ENCODE measurements around the gene MAP7D1.

The MAP7D1 gene

DNA sequence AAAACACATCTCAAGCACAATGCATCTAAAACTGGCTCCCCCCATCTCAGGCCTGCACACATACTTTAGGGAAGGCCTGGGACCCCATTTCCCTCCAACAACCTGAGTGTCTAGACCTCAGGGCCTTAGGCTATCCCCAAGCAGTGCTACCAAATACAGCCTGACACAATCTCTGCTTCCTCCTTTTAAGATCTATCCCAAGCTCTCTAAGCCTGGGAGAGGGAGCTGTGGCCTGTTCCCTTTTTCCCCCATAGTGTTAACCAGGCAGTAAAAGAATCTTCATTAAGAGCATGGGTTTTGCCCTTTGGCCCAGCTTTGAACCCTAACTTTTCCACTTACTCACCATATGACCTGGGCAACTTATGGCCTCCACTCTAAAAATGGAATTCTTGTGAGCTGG is 20.2 kb upstream of the MAP7D1 start:
- no peak for TF ChIP-seq POLR2AphosphoS5 (IDR thresholded peaks at IDR 0.05; ENCODE audit: low read depth, low read length)
- no peak for TF ChIP-seq TAF1 (IDR thresholded peaks at IDR 0.05; ENCODE audit: borderline replicate concordance, insufficient read depth, low read length)
- TF ChIP-seq SIN3A (IDR thresholded peaks at IDR 0.05; ENCODE audit: borderline replicate concordance, insufficient read depth, low read length), result no peak
- TF ChIP-seq, protein P1, sequence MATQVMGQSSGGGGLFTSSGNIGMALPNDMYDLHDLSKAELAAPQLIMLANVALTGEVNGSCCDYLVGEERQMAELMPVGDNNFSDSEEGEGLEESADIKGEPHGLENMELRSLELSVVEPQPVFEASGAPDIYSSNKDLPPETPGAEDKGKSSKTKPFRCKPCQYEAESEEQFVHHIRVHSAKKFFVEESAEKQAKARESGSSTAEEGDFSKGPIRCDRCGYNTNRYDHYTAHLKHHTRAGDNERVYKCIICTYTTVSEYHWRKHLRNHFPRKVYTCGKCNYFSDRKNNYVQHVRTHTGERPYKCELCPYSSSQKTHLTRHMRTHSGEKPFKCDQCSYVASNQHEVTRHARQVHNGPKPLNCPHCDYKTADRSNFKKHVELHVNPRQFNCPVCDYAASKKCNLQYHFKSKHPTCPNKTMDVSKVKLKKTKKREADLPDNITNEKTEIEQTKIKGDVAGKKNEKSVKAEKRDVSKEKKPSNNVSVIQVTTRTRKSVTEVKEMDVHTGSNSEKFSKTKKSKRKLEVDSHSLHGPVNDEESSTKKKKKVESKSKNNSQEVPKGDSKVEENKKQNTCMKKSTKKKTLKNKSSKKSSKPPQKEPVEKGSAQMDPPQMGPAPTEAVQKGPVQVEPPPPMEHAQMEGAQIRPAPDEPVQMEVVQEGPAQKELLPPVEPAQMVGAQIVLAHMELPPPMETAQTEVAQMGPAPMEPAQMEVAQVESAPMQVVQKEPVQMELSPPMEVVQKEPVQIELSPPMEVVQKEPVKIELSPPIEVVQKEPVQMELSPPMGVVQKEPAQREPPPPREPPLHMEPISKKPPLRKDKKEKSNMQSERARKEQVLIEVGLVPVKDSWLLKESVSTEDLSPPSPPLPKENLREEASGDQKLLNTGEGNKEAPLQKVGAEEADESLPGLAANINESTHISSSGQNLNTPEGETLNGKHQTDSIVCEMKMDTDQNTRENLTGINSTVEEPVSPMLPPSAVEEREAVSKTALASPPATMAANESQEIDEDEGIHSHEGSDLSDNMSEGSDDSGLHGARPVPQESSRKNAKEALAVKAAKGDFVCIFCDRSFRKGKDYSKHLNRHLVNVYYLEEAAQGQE (IDR thresholded peaks at IDR 0.05; ENCODE audit: insufficient read depth in 1 of 2, low read depth in 2 of 2, low read length in 2 of 2), result no peak
- TF ChIP-seq FOXP2 (optimal IDR thresholded peaks at IDR 0.05; ENCODE audit: borderline replicate concordance, extremely low read depth, extremely low read length, insufficient read depth), result no peak

GRCh38 chr1:36136535-36136934 is 19.4 kb upstream of the MAP7D1 start:
- TF ChIP-seq FOXP2 (optimal IDR thresholded peaks at IDR 0.05; ENCODE audit: borderline replicate concordance, extremely low read depth, extremely low read length, insufficient read depth), result no peak
- no peak for TF ChIP-seq TAF1 (IDR thresholded peaks at IDR 0.05; ENCODE audit: borderline replicate concordance, insufficient read depth, low read length)
- TF ChIP-seq, protein P1 (IDR thresholded peaks at IDR 0.05; ENCODE audit: insufficient read depth in 1 of 2, low read depth in 2 of 2, low read length in 2 of 2), result no peak
- no peak for TF ChIP-seq POLR2AphosphoS5 (IDR thresholded peaks at IDR 0.05; ENCODE audit: low read depth, low read length)
- no peak for TF ChIP-seq SIN3A (IDR thresholded peaks at IDR 0.05; ENCODE audit: borderline replicate concordance, insufficient read depth, low read length)

- TF ChIP-seq, protein P1 (IDR thresholded peaks at IDR 0.05; ENCODE audit: insufficient read depth in 1 of 2, low read depth in 2 of 2, low read length in 2 of 2), result no peak
- no peak for TF ChIP-seq TAF1 (IDR thresholded peaks at IDR 0.05; ENCODE audit: borderline replicate concordance, insufficient read depth, low read length)
- no peak for TF ChIP-seq SIN3A (IDR thresholded peaks at IDR 0.05; ENCODE audit: borderline replicate concordance, insufficient read depth, low read length)
- TF ChIP-seq FOXP2 (optimal IDR thresholded peaks at IDR 0.05; ENCODE audit: borderline replicate concordance, extremely low read depth, extremely low read length, insufficient read depth), result no peak
Observed at GRCh38 chr1:36137226-36137625, 18.7 kb upstream of the MAP7D1 start.

GRCh38 chr1:36137776-36138175 is 18.2 kb upstream of the MAP7D1 start:
- TF ChIP-seq, protein P1 (IDR thresholded peaks at IDR 0.05; ENCODE audit: insufficient read depth in 1 of 2, low read depth in 2 of 2, low read length in 2 of 2), result no peak
- TF ChIP-seq POLR2AphosphoS5 (IDR thresholded peaks at IDR 0.05; ENCODE audit: low read depth, low read length) (no peak), TAF1 (IDR thresholded peaks at IDR 0.05; ENCODE audit: borderline replicate concordance, insufficient read depth, low read length) (no peak), FOXP2 (optimal IDR thresholded peaks at IDR 0.05; ENCODE audit: borderline replicate concordance, extremely low read depth, extremely low read length, insufficient read depth) (no peak), SIN3A (IDR thresholded peaks at IDR 0.05; ENCODE audit: borderline replicate concordance, insufficient read depth, low read length) (no peak)

DNA sequence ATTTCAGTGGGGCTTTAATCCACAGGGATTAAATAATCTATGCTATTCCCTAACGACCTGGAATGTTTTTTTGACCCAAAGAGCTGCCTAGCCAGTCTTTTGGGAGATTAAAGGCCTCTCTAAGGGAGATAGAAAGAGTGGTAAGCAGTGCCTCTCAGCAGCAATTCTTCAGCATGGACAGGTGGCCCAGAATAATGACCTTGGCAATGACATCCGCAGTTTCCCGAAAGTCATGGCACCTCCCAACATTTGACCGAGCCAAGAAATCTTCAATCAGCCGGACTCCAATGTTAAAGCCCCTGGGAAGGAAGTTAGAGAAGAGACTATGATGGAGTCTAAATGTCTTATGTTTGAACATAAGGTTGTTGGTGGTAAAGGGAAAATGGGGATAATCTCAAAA is 16.4 kb upstream of the MAP7D1 start:
- TF ChIP-seq TAF1 (IDR thresholded peaks at IDR 0.05; ENCODE audit: borderline replicate concordance, insufficient read depth, low read length) (no peak), FOXP2 (optimal IDR thresholded peaks at IDR 0.05; ENCODE audit: borderline replicate concordance, extremely low read depth, extremely low read length, insufficient read depth) (no peak), SIN3A (IDR thresholded peaks at IDR 0.05; ENCODE audit: borderline replicate concordance, insufficient read depth, low read length) (no peak), POLR2AphosphoS5 (IDR thresholded peaks at IDR 0.05; ENCODE audit: low read depth, low read length) (no peak)
- TF ChIP-seq, protein P1 (IDR thresholded peaks at IDR 0.05; ENCODE audit: insufficient read depth in 1 of 2, low read depth in 2 of 2, low read length in 2 of 2), result no peak

Data from PFSK-1 (cell line).